Esophagus muscularis mucosa (tissue), 3 donors: ENCODE data around the gene RNFT2.

ENCODE experiments used
- CTCF ChIP-seq, 3 experiments: fragments of 200-600 bp in 2 of 3; fragments of 450-650 bp in 1 of 3; sonication (generic) in 2 of 3; IDR thresholded peaks; one replicate each; pipeline ENCODE4 v1.5.1; 2017 to 2019; ENCODE audit warnings: antibody characterized with exemption in 3 of 3, mild to moderate bottlenecking in 2 of 3, moderate library complexity in 1 of 3
- POLR2A ChIP-seq: fragments of 450-650 bp; IDR thresholded peaks from one replicate; pipeline ENCODE4 v1.6.1; 2017; ENCODE audit warnings: antibody characterized with exemption, moderate library complexity, mild to moderate bottlenecking, low read depth

- no peak for TF ChIP-seq CTCF (IDR thresholded peaks at IDR 0.05)
- TF ChIP-seq POLR2A = no peak
These were observed 118.6 kb downstream of the RNFT2 start for GRCh38 chr12:116856729-116857128.
